ENCODE results near the gene PLCH1.

- TF ChIP-seq POLR2A (IDR thresholded peaks at IDR 0.05; ENCODE audit: control extremely low read depth in 1 of 2, low read depth in 2 of 2, low read length in 2 of 2) (no peak), CTCF (IDR thresholded peaks at IDR 0.05; ENCODE audit: control extremely low read depth in 1 of 3, insufficient read depth in 1 of 3, low read depth in 1 of 3, low read length in 3 of 3) (no peak), RAD21 (IDR thresholded peaks at IDR 0.05 in 1 of 2, conservative IDR thresholded peaks at IDR 0.05 in 1 of 2; ENCODE audit: low read depth in 2 of 2, low read length in 2 of 2) (no peak), RFX5 (IDR thresholded peaks at IDR 0.05; ENCODE audit: borderline replicate concordance, low read depth, low read length) (no peak), TAF1 (IDR thresholded peaks at IDR 0.05; ENCODE audit: low read depth, low read length) (no peak), TBP (IDR thresholded peaks at IDR 0.05; ENCODE audit: low read depth, low read length) (no peak), JUN (IDR thresholded peaks at IDR 0.05; ENCODE audit: low read depth, low read length) (no peak), CBX5 (IDR thresholded peaks at IDR 0.05; ENCODE audit: low read depth, low read length) (no peak), SIX5 (IDR thresholded peaks at IDR 0.05; ENCODE audit: low read depth, low read length) (no peak), MAX (IDR thresholded peaks at IDR 0.05) (no peak)
Measured at GRCh38 chr3:155742349-155742965, 2.4 kb downstream of the PLCH1 start.

Data from H1 (cell line).